Gastroesophageal sphincter (tissue), 4 donors: ENCODE measurements around the gene SENP1. TPM values are rescaled to one million over a fixed set of nuclear protein-coding genes. Genes with fewer than 3 reads are reported as not detected.
A peak's percentile ranks its signal among the peaks of the same experiment; 100 is the strongest.

ENCODE experiments used
- ATAC-seq: fragments of 150-250 bp; one replicate; pipeline ENCODE4 v1.9.1; 2016; ENCODE audit warnings: mild to moderate bottlenecking, moderate library complexity
- H3K27ac ChIP-seq, 4 donors: fragments of 200-600 bp; sonication (generic) in 3 of 4; 1 replicate in 3 of 4; 2 replicates in 1 of 4; pipeline ENCODE4 v1.5.1; 2016 to 2019
- H3K27me3 ChIP-seq: fragments of 200-600 bp; sonication (generic); one replicate; pipeline ENCODE4 v1.5.1; 2019
- H3K36me3 ChIP-seq, 2 donors: fragments of 200-600 bp; sonication (generic); one replicate each; pipeline ENCODE4 v1.5.1; 2019; ENCODE audit warnings: control low read depth in 1 of 2
- H3K4me1 ChIP-seq, 3 donors: fragments of 200-600 bp; sonication (generic); 1 replicate in 2 of 3; 2 replicates in 1 of 3; pipeline ENCODE4 v1.5.1; 2016 to 2019; ENCODE audit warnings: control low read depth in 2 of 3
- H3K4me3 ChIP-seq, 2 donors: fragments of 200-600 bp; sonication (generic); one replicate each; pipeline ENCODE4 v1.5.1; 2019; ENCODE audit warnings: mild to moderate bottlenecking in 1 of 2, moderate library complexity in 1 of 2
- H3K9me3 ChIP-seq, 3 donors: fragments of 200-600 bp; sonication (generic); one replicate each; pipeline ENCODE4 v1.5.1; 2017 to 2019; ENCODE audit warnings: control low read depth in 2 of 3
- CTCF ChIP-seq, 4 experiments: fragments of 200-600 bp in 2 of 4; fragments of 450-650 bp in 2 of 4; sonication (generic) in 1 of 4; IDR thresholded peaks; one replicate each; pipeline ENCODE4 v1.5.1; 2017 to 2019; ENCODE audit warnings: antibody characterized with exemption in 4 of 4, mild to moderate bottlenecking in 2 of 4, moderate library complexity in 2 of 4
- EP300 ChIP-seq: sonication (generic); formaldehyde crosslinking; IDR thresholded peaks from one replicate; pipeline ENCODE4 v1.6.1; 2017; ENCODE audit warnings: antibody characterized with exemption, mild to moderate bottlenecking
- POLR2A ChIP-seq, 2 donors: fragments of 450-650 bp; IDR thresholded peaks; one replicate each; pipeline ENCODE4 v1.6.1; 2017; ENCODE audit warnings: antibody characterized with exemption in 2 of 2, mild to moderate bottlenecking in 2 of 2, moderate library complexity in 1 of 2
- POLR2AphosphoS5 ChIP-seq: sonication (generic); formaldehyde crosslinking; IDR thresholded peaks from one replicate; pipeline ENCODE4 v1.6.1; 2017; ENCODE audit warnings: antibody characterized with exemption
- WGBS, 2 donors: methylation state at CpG; one replicate each; pipeline ENCODE4 v1.1.5; 2018; ENCODE audit warnings: low coverage in 1 of 2; 5-methylcytosine and 5-hydroxymethylcytosine counted together
- total RNA-seq, 4 donors: library from RNA; depleted of rRNA; stranded (reverse); fragments of >200 nt; gene quantifications; one replicate each; pipeline ENCODE4 v1.1.0, GENCODE V29; 2016

The SENP1 gene
- total RNA-seq, 4 donors from 2014 or later, result 17.3 to 23.8 (median 20.7) TPM

GRCh38 chr12:48000878-48001504, 104.9 kb downstream of the SENP1 start:
- Histone ChIP-seq H3K27ac (peak overlapping the region in 3 of 4 donors; percentile 4 to 46 (median 17)), H3K4me3 (peak overlapping the region; percentile 20 to 51), H3K27me3 (peaks cover 90% of the 10 kb centered on the region), H3K9me3 (no peaks in the 10 kb centered on the region), H3K4me1 (peaks cover 6 to 52% (median 34%) of the 10 kb centered on the region in 3 donors), H3K36me3 (no peaks in the 10 kb centered on the region)
- TF ChIP-seq CTCF (IDR thresholded peaks at IDR 0.05) (no peak), POLR2A (IDR thresholded peaks at IDR 0.05) (no peak), EP300 (no peak), POLR2AphosphoS5 (no peak)
- ATAC-seq, result peak; percentile 54
- 0 to 22% methylated on average over 3 to 12 of the region's 18 CpGs for WGBS, 2 donors

GRCh38 chr12:47999816-48000215, 106.1 kb downstream of the SENP1 start:
- peaks cover 88% of the 10 kb centered on the region for H3K27me3 ChIP-seq
- H3K9me3 ChIP-seq, result no peaks in the 10 kb centered on the region
- no peak for TF ChIP-seq EP300
- no peak for TF ChIP-seq CTCF (IDR thresholded peaks at IDR 0.05)
- TF ChIP-seq POLR2A (IDR thresholded peaks at IDR 0.05), result no peak
- TF ChIP-seq POLR2AphosphoS5, result no peak
- H3K27ac ChIP-seq, result no peak overlapping the region
- H3K4me3 ChIP-seq, result no peak overlapping the region
- no peaks in the 10 kb centered on the region for H3K36me3 ChIP-seq
- WGBS, 2 donors, result 20 to 80% methylated on average over 1 to 3 of the region's 9 CpGs
- H3K4me1 ChIP-seq, result peaks cover 6 to 50% (median 31%) of the 10 kb centered on the region in 3 donors
- no peak for ATAC-seq

- 64 to 88% methylated on average over 1 to 3 of the region's 3 CpGs for WGBS, 2 donors
- no peak overlapping the region for H3K4me3 ChIP-seq
- no peaks in the 10 kb centered on the region for H3K9me3 ChIP-seq
- ATAC-seq, result no peak
- no peak for TF ChIP-seq POLR2AphosphoS5
- no peak for TF ChIP-seq POLR2A (IDR thresholded peaks at IDR 0.05)
- TF ChIP-seq CTCF (IDR thresholded peaks at IDR 0.05), result no peak
- TF ChIP-seq EP300, result no peak
- H3K36me3 ChIP-seq, result no peaks in the 10 kb centered on the region
- peaks cover 72% of the 10 kb centered on the region for H3K27me3 ChIP-seq
- H3K4me1 ChIP-seq, result peaks cover 0 to 25% (median 6%) of the 10 kb centered on the region in 3 donors
- H3K27ac ChIP-seq, result no peak overlapping the region
These were observed 108.6 kb downstream of the SENP1 start for GRCh38 chr12:47997321-47997720.

- Histone ChIP-seq H3K27me3 (peaks cover 59% of the 10 kb centered on the region), H3K36me3 (no peaks in the 10 kb centered on the region), H3K27ac (no peak overlapping the region), H3K4me3 (no peak overlapping the region), H3K4me1 (peaks cover 0 to 11% (median 0%) of the 10 kb centered on the region in 3 donors), H3K9me3 (no peaks in the 10 kb centered on the region)
- no peak for TF ChIP-seq CTCF (IDR thresholded peaks at IDR 0.05)
- no peak for TF ChIP-seq POLR2A (IDR thresholded peaks at IDR 0.05)
- no peak for TF ChIP-seq EP300
- TF ChIP-seq POLR2AphosphoS5, result no peak
- no peak for ATAC-seq
- WGBS, 2 donors, result 22 to 40% methylated on average over 2 to 4 of the region's 4 CpGs
These were observed 109.9 kb downstream of the SENP1 start for GRCh38 chr12:47995981-47996401.

- Histone ChIP-seq H3K27ac (no peak overlapping the region), H3K27me3 (peaks cover 35% of the 10 kb centered on the region), H3K4me3 (no peak overlapping the region), H3K4me1 (peaks cover 0 to 8% (median 0%) of the 10 kb centered on the region in 3 donors), H3K9me3 (no peaks in the 10 kb centered on the region), H3K36me3 (no peaks in the 10 kb centered on the region)
- WGBS, 2 donors, result 100% methylated on average over 2 of the region's 5 CpGs
- TF ChIP-seq POLR2A (IDR thresholded peaks at IDR 0.05), result no peak
- TF ChIP-seq POLR2AphosphoS5, result no peak
- no peak for TF ChIP-seq CTCF (IDR thresholded peaks at IDR 0.05)
- TF ChIP-seq EP300, result no peak
- no peak for ATAC-seq
These were observed 112.4 kb downstream of the SENP1 start for GRCh38 chr12:47993491-47993890.
